ENCODE measurements around the gene GRIP2.

GRCh38 chr3:14481018-14481645 lies 59.0 kb downstream of the GRIP2 start:
- no peak for TF ChIP-seq TAF1 (IDR thresholded peaks at IDR 0.05; ENCODE audit: borderline replicate concordance, insufficient read depth, low read length)
- no peak for TF ChIP-seq REST (IDR thresholded peaks at IDR 0.05; ENCODE audit: insufficient read depth in 1 of 2, low read depth in 2 of 2, low read length in 2 of 2)
- TF ChIP-seq POLR2AphosphoS5 (IDR thresholded peaks at IDR 0.05; ENCODE audit: low read depth, low read length): no peak
- TF ChIP-seq FOXP2 (optimal IDR thresholded peaks at IDR 0.05; ENCODE audit: borderline replicate concordance, extremely low read depth, extremely low read length, insufficient read depth): no peak

Data from PFSK-1 (cell line).